HG02642 (cell line): ENCODE results near the gene PPP3R2.
A peak's percentile ranks its signal among the peaks of the same experiment; 100 is the strongest.
"Not testable (repeated sequence)": the region's sequence is repeated elsewhere in the genome, so short reads cannot be mapped to it uniquely, and the experiment has no call there.

ENCODE experiments used
- ATAC-seq: cut with Tn5 transposase; IDR thresholded peaks from one replicate; pipeline ENCODE4 v1.9.1; 2021; ENCODE audit warnings: mild to moderate bottlenecking; ENCODE audit not compliant: unreplicated experiment, poor library complexity

The PPP3R2 gene

GRCh38 chr9:101590901-101591300 is 3.9 kb downstream of the PPP3R2 start:
- ATAC-seq, result no peak

GRCh38 chr9:101590074-101590473 is 4.7 kb downstream of the PPP3R2 start:
- not testable (repeated sequence) for ATAC-seq

DNA sequence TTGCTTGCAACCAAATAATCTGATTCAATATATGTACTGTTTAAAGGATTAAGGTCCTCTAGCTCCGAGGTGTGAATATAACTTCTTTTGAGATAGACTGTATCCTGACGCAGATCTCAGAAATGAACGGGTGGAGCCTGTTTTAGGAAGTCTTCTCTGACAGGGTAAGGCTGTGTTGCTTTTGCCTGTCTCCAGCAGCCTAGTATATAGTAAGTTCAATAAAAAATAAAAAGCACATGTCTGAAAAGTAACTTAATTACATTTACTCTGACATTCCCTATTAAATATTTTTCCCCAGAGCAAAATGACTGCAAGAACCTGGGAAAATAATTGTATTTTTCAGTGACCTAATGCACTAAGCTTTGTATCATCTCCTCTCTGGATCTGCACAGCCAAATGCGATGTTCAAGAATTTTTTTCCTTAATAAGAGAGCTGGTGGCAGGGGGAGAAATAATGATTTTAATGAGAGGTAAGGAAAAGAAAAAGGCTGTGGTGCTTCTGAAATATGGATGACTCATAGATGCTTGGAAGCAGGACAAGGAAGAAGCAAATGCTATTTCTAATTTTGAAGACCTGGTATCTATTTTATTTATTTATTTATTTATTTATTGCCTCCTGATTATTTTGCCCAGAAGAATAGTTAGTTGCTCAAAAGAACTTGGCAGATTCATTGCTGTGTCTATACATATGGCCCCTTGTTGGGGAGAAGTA is 7.3 kb downstream of the PPP3R2 start:
- no peak for ATAC-seq

GRCh38 chr9:101586651-101587050 is 8.1 kb downstream of the PPP3R2 start:
- peak; percentile 71 for ATAC-seq

- ATAC-seq, result no peak
Observed at GRCh38 chr9:101585740-101586139, 9.0 kb downstream of the PPP3R2 start.

DNA sequence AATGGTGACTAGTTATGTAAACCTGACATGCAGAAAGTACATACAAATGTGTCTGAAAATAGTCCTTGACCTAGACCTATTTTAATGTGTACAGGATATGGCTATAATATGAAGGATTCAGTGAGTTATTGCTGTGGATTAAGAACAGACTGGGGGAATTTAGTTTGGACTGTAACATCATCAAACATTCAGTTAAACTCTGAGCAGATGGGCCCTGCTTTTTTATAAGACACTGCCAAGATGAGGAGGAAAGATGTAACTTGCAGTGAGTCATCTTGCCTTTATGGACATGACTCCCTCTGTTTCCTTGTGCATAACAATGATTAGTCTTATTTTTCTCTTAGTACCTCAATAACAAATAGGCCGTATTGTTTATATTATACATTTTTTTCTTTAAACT is 12.2 kb downstream of the PPP3R2 start:
- ATAC-seq, result no peak

DNA sequence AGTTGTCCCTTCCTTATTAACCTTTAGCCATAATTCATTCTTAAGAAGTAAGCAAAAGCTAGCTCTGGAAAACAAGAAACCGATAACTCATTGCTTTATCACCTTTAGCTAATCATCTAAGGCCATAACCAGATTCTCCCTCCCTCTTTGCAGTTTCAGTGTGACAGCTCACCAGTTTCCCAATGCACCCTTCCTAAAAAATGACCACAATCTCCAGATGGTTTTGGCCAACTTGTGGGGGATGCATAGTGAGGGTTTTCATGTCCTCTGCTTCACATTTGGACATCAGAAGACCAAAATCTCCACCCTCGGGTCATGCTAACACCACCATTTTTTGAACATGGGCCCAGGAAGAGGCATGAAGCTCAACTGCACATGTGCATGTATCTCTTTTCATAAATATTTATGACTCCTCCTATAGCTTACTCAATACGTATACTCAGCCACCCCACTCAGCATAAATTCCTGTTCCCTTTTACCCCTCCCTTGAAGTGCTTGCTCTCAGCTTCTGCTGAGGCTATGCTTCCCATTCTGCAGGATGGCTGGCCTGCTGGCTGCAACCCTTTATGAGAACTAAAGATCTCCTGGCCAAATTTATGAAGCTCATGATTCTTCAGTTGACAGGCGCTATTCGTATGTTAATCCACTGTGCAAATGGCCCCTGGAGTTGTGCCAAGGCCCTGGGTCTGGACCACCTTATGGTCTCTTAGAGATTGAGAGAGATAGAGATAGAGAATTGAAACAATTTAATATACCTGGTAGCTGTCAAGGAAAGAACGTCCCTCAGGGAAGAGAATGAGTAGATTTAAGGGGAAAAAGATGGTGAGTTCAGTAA is 14.8 kb downstream of the PPP3R2 start:
- ATAC-seq, result no peak

GRCh38 chr9:101578378-101578777 is 16.4 kb downstream of the PPP3R2 start:
- ATAC-seq, result peak; percentile 74

DNA sequence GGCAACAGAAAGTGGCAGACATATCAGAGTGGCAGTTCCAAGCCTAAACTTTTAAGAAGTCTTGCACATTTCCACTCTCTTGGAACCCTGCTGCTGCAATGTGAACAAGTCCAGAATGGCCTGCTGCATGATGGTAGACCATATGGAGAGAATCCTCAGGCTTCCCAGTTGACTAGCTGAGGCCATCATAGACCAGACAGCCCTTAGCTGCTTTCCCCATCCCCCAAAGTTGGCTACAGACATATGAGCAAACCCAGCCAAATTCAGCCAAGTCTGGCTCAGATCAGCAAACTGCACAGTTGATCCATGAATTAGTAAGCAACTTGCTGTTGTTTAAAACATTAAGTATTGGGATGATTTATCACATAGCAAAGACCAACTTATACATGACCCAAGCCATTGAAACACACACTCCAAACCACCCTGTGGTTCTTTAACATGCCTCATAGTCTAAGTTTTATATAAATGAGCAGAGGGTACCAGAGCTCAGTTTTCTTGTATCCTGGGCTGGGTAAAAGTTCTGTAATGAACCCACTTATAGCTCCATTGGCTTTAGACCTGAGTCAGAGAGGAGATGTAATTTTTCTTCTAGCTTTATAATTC is 19.9 kb downstream of the PPP3R2 start:
- ATAC-seq, result no peak

GRCh38 chr9:101572316-101572715 is 22.5 kb downstream of the PPP3R2 start:
- no peak for ATAC-seq

GRCh38 chr9:101571114-101571513 is 23.7 kb downstream of the PPP3R2 start:
- ATAC-seq, result no peak

DNA sequence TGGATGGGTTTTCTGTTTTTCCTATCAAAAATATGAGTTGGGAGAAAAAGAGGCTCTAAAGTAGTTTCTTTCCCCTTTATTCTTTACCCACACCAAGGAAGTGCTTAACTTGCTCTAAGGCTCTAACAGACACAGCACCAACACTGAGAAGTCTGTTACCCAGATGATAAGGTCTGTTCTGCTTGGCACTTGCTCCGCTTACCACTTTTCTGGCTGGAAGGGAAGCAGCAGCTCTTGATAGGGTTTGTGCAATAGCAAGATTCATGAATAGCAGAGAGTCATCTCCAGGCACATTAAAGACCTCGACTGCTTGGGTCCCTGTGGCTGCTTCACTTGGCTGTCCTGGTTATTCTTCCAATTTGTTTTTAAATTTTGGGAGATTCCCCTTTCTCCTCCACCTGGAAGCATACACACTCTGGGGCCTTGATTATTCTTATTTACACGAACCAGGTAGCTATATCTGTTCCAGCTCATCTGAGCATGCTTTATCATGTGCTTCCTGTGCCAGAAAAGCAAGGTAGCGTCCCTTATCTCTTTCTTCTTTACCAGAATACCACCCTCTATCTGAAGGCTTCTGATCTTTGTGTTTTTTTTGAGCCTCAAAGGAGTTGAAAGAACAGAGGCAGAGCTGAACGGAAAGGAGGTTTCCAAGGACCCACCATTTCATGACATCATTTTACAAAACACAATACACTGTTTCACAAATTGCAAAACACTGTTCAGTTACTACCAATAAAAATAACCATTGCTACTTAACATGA is 24.8 kb downstream of the PPP3R2 start:
- ATAC-seq, result no peak

DNA sequence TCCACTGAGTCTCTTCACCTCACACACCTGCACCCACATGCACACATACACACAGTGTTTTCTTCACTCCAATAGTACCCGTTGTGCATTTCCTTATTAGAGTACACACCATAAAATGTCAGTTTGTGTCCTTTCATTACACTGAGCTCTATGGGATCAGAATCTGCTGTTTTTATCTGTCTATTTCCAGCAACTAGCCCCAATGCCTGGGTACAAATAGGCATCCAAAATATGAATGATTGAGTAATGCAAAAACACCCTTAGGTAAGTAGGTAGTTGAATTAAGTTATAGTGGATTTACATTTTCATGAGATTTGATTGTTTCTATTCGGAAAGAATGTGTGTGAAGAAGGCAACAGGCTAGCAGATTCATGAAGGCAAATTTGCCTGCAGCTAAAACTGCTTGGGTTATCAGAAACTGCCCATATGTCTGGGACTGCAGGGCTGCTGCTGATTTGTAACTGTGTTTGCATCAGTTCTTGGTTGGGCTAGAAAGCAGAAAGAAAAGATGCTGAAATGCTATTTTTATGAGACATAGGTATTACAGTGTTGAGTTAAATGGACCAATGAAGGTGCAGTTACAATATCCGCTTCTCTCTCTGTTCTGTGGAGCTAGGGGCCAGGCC is 26.9 kb downstream of the PPP3R2 start:
- ATAC-seq, result no peak

- ATAC-seq, result peak; percentile 65
Observed at GRCh38 chr9:101566904-101567724, 27.7 kb downstream of the PPP3R2 start.

DNA sequence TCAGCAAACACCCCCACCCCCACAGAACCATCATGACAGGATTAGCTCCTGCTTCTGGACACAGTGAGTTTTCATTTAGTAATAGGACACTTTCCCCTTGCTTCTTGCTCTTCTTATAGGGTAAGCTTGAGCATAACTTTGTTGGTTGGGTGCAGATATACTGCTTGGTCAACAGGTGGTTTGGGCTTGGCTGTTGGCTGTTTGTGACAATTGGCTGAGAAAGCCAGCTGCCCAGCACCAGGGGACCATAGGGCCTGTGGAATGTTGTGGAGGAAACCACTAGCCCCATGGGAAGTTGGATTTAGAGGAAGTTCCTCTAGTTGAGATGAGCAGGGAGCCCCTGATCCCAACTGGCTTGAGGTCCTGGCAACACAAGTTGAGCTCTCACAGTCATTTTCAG is 30.5 kb downstream of the PPP3R2 start:
- ATAC-seq, result no peak

- no peak for ATAC-seq
Observed at GRCh38 chr9:101562966-101563365, 31.8 kb downstream of the PPP3R2 start.

DNA sequence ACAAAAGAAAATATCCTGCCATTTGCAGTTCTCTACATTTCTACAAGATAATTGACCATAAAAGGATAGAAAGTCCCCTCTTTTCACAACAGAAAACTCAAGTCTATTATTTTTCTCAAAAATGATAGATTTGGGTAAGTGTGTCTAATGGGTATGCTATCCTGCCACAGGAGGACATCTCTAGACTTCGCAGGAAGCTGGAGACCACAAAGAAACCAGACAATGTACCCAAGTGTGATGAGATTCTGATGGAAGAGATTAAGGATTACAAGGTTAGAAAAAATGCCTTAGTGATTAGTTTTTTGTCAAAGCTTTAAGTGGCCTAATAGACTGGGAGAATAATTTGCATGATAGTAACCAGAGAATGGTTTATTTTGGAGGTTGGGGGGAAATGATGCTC is 33.0 kb downstream of the PPP3R2 start:
- no peak for ATAC-seq

GRCh38 chr9:101549472-101550098 is 45.2 kb downstream of the PPP3R2 start:
- ATAC-seq, result not testable (repeated sequence)
